ENCODE data around the gene TET2. TPM values are rescaled to one million over a fixed set of nuclear protein-coding genes. Genes with fewer than 3 reads are reported as not detected.

TET2 gene
- total RNA-seq, 4 donors from 2014 or later: 27.4 to 40.5 (median 32.4) TPM

GRCh38 chr4:105133976-105134375 lies 12.7 kb upstream of the TET2 start:
- TF ChIP-seq CTCF (IDR thresholded peaks at IDR 0.05): no peak
- WGBS, 2 donors: 98 to 99% methylated on average over 2 of the region's 2 CpGs
- Histone ChIP-seq H3K27me3 (no peaks in the 10 kb centered on the region), H3K4me3 (replicated peaks in 1 of 3) (no peak overlapping the region), H3K9me3 (no peaks in the 10 kb centered on the region), H3K27ac (no peak overlapping the region), H3K4me1 (no peaks in the 10 kb centered on the region), H3K36me3 (no peaks in the 10 kb centered on the region)
- intact Hi-C loops (cut with DNase I): no loop called here
- DNase-seq: no peak

GRCh38 chr4:105135785-105136184 lies 10.9 kb upstream of the TET2 start:
- Histone ChIP-seq H3K4me1 (no peaks in the 10 kb centered on the region), H3K9me3 (no peaks in the 10 kb centered on the region), H3K4me3 (replicated peaks in 1 of 3) (no peak overlapping the region), H3K27me3 (no peaks in the 10 kb centered on the region), H3K27ac (no peak overlapping the region), H3K36me3 (no peaks in the 10 kb centered on the region)
- 76 to 78% methylated on average over 2 of the region's 2 CpGs for WGBS, 2 donors
- intact Hi-C loops (cut with DNase I): no loop called here
- TF ChIP-seq CTCF (IDR thresholded peaks at IDR 0.05) (no peak), POLR2A (IDR thresholded peaks at IDR 0.05) (no peak)
- DNase-seq: no peak

GRCh38 chr4:105137121-105137875 lies 9.4 kb upstream of the TET2 start:
- no peak overlapping the region for H3K4me3 ChIP-seq (replicated peaks in 1 of 3)
- no peak for DNase-seq
- TF ChIP-seq CTCF (IDR thresholded peaks at IDR 0.05): no peak
- no peak for TF ChIP-seq POLR2A (IDR thresholded peaks at IDR 0.05)
- no peak overlapping the region for H3K27ac ChIP-seq
- WGBS, 2 donors: 85% methylated on average over 5 of the region's 5 CpGs
- no peaks in the 10 kb centered on the region for H3K27me3 ChIP-seq
- no peaks in the 10 kb centered on the region for H3K9me3 ChIP-seq
- H3K4me1 ChIP-seq: no peaks in the 10 kb centered on the region
- intact Hi-C loops (cut with DNase I): no loop called here
- H3K36me3 ChIP-seq: no peaks in the 10 kb centered on the region

GRCh38 chr4:105139646-105140045 lies 7.0 kb upstream of the TET2 start:
- Histone ChIP-seq H3K27ac (no peak overlapping the region), H3K4me1 (no peaks in the 10 kb centered on the region), H3K4me3 (replicated peaks in 1 of 3) (no peak overlapping the region), H3K9me3 (no peaks in the 10 kb centered on the region), H3K36me3 (no peaks in the 10 kb centered on the region), H3K27me3 (no peaks in the 10 kb centered on the region)
- WGBS, 2 donors: 94 to 95% methylated on average over 1 of the region's 1 CpG
- TF ChIP-seq CTCF (IDR thresholded peaks at IDR 0.05): no peak
- no peak for TF ChIP-seq POLR2A (IDR thresholded peaks at IDR 0.05)
- intact Hi-C loops (cut with DNase I): loop anchor here (10.0 kb wide), 1 partner anchor 105 kb away; no protein-coding TSS in a partner anchor
- no peak for DNase-seq

GRCh38 chr4:105140684-105141490 lies 5.8 kb upstream of the TET2 start:
- WGBS, 2 donors: 12 to 24% methylated on average over 7 of the region's 7 CpGs
- H3K27me3 ChIP-seq: no peaks in the 10 kb centered on the region
- DNase-seq: peak; percentile 20 to 25
- no peak overlapping the region for H3K27ac ChIP-seq
- H3K4me1 ChIP-seq: peaks cover 0 to 5% of the 10 kb centered on the region in 2 donors
- TF ChIP-seq CTCF (IDR thresholded peaks at IDR 0.05): peak; percentile 17 to 76 (median 67)
- TF ChIP-seq POLR2A (IDR thresholded peaks at IDR 0.05): no peak
- no peak overlapping the region for H3K4me3 ChIP-seq (replicated peaks in 1 of 3)
- intact Hi-C loops (cut with DNase I): loop anchor here (10.0 kb wide), 1 partner anchor 104 kb away; no protein-coding TSS in a partner anchor
- no peaks in the 10 kb centered on the region for H3K9me3 ChIP-seq
- H3K36me3 ChIP-seq: no peaks in the 10 kb centered on the region
